GM06990 (cell line): ENCODE measurements around the gene TAPBPL.
A peak's percentile ranks its signal among the peaks of the same experiment; 100 is the strongest.

Experiments used
- DNase-seq: peaks from one replicate; pipeline ENCODE4 v3.0.0-alpha.2; 2011; ENCODE audit not compliant: insufficient read length; ENCODE audit errors: extremely low read depth
- H3K27me3 ChIP-seq: replicated peaks from 2 replicates; pipeline ENCODE4 v1.6.0; 2011; ENCODE audit warnings: low read length; ENCODE audit not compliant: control insufficient read depth, insufficient read depth
- H3K36me3 ChIP-seq: 2 replicates; pipeline ENCODE4 v1.5.1; 2011; ENCODE audit warnings: low read length; ENCODE audit not compliant: control insufficient read depth, insufficient read depth
- H3K4me3 ChIP-seq: replicated peaks from 2 replicates; pipeline ENCODE4 v1.5.1; 2011; ENCODE audit warnings: low read depth, mild to moderate bottlenecking, control low read depth, low read length
- CTCF ChIP-seq: IDR thresholded peaks from 2 replicates; pipeline ENCODE4 v1.5.1; 2011; ENCODE audit warnings: low read length, control low read depth, mild to moderate bottlenecking, inconsistent platforms; ENCODE audit not compliant: insufficient read depth, poor library complexity, severe bottlenecking

TAPBPL gene

DNA sequence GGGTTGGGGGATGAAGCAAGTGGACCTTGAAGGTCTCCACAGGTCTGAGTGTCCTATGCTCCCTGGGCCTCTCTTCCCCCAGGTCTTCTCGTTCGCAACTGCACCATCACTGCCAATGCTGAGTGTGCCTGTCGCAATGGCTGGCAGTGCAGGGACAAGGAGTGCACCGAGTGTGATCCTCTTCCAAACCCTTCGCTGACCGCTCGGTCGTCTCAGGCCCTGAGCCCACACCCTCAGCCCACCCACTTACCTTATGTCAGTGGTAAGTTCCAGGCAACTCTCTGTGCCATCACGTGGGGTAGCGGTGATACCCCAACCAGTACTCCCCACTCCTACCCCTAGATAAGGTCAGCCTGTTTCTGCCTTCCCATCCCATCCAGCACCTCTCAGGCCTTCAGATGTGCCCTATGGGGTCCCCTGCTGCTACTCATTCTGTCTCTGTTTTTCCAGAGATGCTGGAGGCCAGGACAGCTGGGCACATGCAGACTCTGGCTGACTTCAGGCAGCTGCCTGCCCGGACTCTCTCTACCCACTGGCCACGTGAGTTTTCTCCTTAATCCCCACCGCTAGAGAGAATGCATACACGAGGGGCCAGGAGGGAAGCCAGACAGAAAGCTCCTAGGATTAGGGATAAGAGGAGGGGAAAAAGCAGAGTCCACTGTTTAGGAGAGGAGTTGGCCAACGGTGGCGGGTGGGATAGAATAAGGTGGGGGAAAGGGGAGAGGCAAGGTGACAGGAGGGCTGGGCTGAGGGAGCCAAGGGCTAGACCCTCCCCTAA, 1.6 kb upstream of the TAPBPL start:
- Histone ChIP-seq H3K27me3 (no peaks in the 10 kb centered on the region), H3K4me3 (peak overlapping the region; percentile 74), H3K36me3 (peaks cover 21% of the 10 kb centered on the region)
- no peak for DNase-seq
- no peak for TF ChIP-seq CTCF

- H3K36me3 ChIP-seq: peaks cover 22% of the 10 kb centered on the region
- H3K4me3 ChIP-seq: peak overlapping the region; percentile 74
- no peak for TF ChIP-seq CTCF
- no peak for DNase-seq
- no peaks in the 10 kb centered on the region for H3K27me3 ChIP-seq
Measured at GRCh38 chr12:6450869-6451347, 934 bp upstream of the TAPBPL start.

DNA sequence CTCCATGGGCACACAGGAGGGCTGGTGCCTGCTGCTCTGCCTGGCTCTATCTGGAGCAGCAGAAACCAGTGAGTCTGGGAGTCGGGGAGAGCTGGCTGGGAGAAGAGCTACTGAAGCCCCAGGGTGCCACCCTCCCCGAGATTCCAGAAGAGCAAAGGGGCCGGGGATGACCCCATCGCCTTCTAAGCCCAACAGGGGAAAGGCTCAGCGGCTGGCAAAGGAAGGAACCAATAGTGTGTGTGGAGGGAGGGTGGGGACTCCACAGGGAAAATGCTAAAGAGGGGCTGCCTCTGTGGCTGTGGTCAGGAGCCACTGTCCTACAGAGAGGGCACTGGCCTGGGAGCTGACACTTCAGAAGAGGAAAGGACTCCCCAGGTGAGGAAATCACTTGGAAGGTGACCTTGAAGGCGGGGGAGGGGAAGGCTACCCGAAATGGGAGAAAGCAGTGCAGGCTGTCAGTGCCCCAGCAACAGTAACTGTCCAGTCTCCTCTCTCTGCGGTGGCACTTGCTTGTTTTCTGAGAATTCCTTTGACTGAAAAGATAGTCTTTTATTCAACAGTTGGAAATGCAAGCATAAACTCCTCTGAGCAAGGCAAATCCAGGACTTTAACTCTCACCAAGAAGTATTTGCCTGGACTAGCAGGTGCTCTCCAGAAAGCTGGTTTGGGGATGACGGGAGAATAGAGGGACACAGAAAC, 552 bp downstream of the TAPBPL start:
- TF ChIP-seq CTCF: no peak
- no peak for DNase-seq
- H3K36me3 ChIP-seq: peaks cover 25% of the 10 kb centered on the region
- peak overlapping the region; percentile 74 for H3K4me3 ChIP-seq
- no peaks in the 10 kb centered on the region for H3K27me3 ChIP-seq

DNA sequence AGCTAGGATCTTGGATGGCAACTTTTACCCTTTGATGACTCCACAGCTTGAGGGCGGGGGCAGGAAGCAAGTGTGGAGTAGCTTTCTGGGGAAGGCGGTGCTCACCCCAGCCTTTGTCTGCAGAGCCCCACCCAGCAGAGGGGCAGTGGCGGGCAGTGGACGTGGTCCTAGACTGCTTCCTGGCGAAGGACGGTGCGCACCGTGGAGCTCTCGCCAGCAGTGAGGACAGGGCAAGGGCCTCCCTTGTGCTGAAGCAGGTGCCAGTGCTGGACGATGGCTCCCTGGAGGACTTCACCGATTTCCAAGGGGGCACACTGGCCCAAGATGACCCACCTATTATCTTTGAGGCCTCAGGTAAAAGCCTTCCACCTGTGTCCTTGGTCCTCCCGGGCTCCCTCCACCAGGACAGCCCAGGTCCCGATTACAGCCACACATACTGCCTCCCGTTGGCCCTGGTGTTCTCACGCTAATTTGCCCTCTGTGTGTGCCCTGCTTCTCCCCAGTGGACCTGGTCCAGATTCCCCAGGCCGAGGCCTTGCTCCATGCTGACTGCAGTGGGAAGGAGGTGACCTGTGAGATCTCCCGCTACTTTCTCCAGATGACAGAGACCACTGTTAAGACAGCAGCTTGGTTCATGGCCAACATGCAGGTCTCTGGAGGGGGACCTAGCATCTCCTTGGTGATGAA, 1.2 kb downstream of the TAPBPL start:
- no peaks in the 10 kb centered on the region for H3K27me3 ChIP-seq
- peaks cover 27% of the 10 kb centered on the region for H3K36me3 ChIP-seq
- no peak for DNase-seq
- H3K4me3 ChIP-seq: peak overlapping the region; percentile 74
- TF ChIP-seq CTCF: no peak

DNA sequence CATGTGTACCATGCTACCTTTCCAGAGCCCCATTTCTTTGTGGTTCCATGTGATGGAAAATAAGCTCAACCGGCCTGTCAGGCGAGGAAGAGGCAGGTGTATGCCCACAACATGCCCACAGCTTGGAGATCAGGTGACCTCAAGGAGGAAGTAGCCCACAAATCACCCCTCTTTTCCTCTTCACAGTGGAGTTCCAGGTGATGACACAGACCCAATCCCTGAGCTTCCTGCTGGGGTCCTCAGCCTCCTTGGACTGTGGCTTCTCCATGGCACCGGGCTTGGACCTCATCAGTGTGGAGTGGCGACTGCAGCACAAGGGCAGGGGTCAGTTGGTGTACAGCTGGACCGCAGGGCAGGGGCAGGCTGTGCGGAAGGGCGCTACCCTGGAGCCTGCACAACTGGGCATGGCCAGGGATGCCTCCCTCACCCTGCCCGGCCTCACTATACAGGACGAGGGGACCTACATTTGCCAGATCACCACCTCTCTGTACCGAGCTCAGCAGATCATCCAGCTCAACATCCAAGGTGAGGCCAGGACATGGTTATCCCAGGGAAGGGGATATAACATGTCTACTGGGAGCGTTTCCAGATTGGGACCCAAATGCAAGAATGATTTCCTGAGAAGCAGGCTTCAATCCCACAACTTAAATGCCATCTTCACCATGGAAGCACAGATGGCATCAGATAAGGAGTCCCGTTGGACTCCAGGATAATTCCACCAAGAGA, 5.5 kb downstream of the TAPBPL start:
- no peaks in the 10 kb centered on the region for H3K27me3 ChIP-seq
- peaks cover 30% of the 10 kb centered on the region for H3K36me3 ChIP-seq
- H3K4me3 ChIP-seq: no peak overlapping the region
- no peak for TF ChIP-seq CTCF
- no peak for DNase-seq
